ENCODE data around the gene GPSM1. TPM values are rescaled to one million over a fixed set of nuclear protein-coding genes. Genes with fewer than 3 reads are reported as not detected.

The GPSM1 gene
- total RNA-seq (ENCODE audit: low replicate concordance), result 25.9 and 48.5 TPM in 2 replicates

- DNase-seq (ENCODE audit: low read depth), result peak; percentile 43
- no peak for TF ChIP-seq CTCF (IDR thresholded peaks at IDR 0.05; ENCODE audit: insufficient read depth, low read length)
- peak within 1 kb of the TSS; percentile 86 for H3K4me3 ChIP-seq (ENCODE audit: low read depth, low read length)
These were observed at the start of gene GPSM1 for GRCh38 chr9:136327304-136327974. TSS of gene GPSM1 (plus strand) at chr9:136327539. CDS start at chr9:136327696, 157 bp downstream.

- no peak overlapping the region for H3K4me3 ChIP-seq (ENCODE audit: low read depth, low read length)
- no peak for TF ChIP-seq CTCF (IDR thresholded peaks at IDR 0.05; ENCODE audit: insufficient read depth, low read length)
- DNase-seq (ENCODE audit: low read depth), result no peak
These were observed 49.6 kb upstream of the GPSM1 start for GRCh38 chr9:136277746-136278145.

- no peak overlapping the region for H3K4me3 ChIP-seq (ENCODE audit: low read depth, low read length)
- no peak for DNase-seq (ENCODE audit: low read depth)
- no peak for TF ChIP-seq CTCF (IDR thresholded peaks at IDR 0.05; ENCODE audit: insufficient read depth, low read length)
These were observed 49.1 kb upstream of the GPSM1 start for GRCh38 chr9:136278221-136278620.

GRCh38 chr9:136278894-136279293 is 48.4 kb upstream of the GPSM1 start:
- no peak overlapping the region for H3K4me3 ChIP-seq (ENCODE audit: low read depth, low read length)
- TF ChIP-seq CTCF (IDR thresholded peaks at IDR 0.05; ENCODE audit: insufficient read depth, low read length), result no peak
- DNase-seq (ENCODE audit: low read depth), result no peak

GRCh38 chr9:136279471-136279870 is 47.9 kb upstream of the GPSM1 start:
- no peak overlapping the region for H3K4me3 ChIP-seq (ENCODE audit: low read depth, low read length)
- TF ChIP-seq CTCF (IDR thresholded peaks at IDR 0.05; ENCODE audit: insufficient read depth, low read length), result no peak
- DNase-seq (ENCODE audit: low read depth), result no peak

GRCh38 chr9:136280535-136281315 is 46.6 kb upstream of the GPSM1 start:
- no peak for DNase-seq (ENCODE audit: low read depth)
- no peak for TF ChIP-seq CTCF (IDR thresholded peaks at IDR 0.05; ENCODE audit: insufficient read depth, low read length)
- H3K4me3 ChIP-seq (ENCODE audit: low read depth, low read length), result no peak overlapping the region
